Astrocyte of the cerebellum (primary cell): ENCODE results near the gene SNTA1.
"Not testable (repeated sequence)": the region's sequence is repeated elsewhere in the genome, so short reads cannot be mapped to it uniquely, and the experiment has no call there.

ENCODE experiments used
- DNase-seq: peaks from one replicate; pipeline ENCODE4 v3.0.0-alpha.2; 2011; ENCODE audit warnings: low read depth
- H3K4me3 ChIP-seq: 2 replicates; pipeline ENCODE4 v1.5.1; 2011; ENCODE audit warnings: mild to moderate bottlenecking, low read depth, low read length, moderate library complexity
- in situ Hi-C: cut with HindIII; loops from 2 replicates; pipeline ENCODE4 v1.10.0; 2017; ENCODE audit warnings: low sequenced_read_pairs
- TF ChIP-seq, protein P1 (sequence below): IDR thresholded peaks from 2 replicates; pipeline ENCODE4 v1.5.1; 2012; ENCODE audit warnings: low read length, low read depth, moderate library complexity, mild to moderate bottlenecking; ENCODE audit errors: missing control alignments

SNTA1 gene

DNA sequence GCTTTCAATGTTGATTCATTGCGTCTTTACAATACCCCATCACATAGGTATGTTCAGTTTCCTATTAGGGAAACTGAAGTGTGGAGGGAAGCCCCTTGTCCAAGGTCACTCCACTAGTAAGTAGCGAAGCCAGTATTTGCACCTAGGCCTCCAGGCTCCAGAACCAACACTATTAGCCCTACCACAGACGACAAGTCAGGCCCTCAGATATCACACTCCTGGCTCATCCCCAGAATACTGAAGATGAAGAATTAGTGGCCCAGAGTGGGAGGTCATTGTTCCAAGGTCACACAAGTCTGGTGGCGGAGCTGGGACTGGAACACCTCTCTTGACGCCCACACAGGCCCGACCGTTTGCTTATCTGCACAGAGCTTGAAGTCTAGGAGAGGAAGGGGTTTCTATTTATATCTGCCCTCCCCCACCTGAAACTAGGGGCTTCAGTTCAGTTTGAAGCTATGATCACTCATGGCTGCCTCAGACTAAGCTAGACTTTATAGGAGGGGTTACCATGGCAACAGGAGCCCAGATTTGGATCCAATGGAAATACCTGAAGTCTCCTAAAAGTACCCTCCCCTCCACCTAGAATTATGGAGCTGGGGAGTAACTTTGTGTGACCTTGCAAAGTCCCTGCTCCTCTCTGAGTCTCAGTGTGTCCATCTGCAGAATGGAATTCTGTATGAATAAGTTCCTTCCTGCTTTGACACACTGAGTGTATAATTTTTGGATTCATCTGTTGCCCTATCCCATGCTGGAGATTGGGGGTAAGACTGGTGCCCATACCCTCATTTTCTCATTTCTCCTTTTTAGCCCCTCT, 2.2 kb downstream of the SNTA1 start:
- DNase-seq, result no peak
- in situ Hi-C loops, result no loop called here
- H3K4me3 ChIP-seq, result no peak overlapping the region
- TF ChIP-seq, protein P1, sequence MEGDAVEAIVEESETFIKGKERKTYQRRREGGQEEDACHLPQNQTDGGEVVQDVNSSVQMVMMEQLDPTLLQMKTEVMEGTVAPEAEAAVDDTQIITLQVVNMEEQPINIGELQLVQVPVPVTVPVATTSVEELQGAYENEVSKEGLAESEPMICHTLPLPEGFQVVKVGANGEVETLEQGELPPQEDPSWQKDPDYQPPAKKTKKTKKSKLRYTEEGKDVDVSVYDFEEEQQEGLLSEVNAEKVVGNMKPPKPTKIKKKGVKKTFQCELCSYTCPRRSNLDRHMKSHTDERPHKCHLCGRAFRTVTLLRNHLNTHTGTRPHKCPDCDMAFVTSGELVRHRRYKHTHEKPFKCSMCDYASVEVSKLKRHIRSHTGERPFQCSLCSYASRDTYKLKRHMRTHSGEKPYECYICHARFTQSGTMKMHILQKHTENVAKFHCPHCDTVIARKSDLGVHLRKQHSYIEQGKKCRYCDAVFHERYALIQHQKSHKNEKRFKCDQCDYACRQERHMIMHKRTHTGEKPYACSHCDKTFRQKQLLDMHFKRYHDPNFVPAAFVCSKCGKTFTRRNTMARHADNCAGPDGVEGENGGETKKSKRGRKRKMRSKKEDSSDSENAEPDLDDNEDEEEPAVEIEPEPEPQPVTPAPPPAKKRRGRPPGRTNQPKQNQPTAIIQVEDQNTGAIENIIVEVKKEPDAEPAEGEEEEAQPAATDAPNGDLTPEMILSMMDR, result no peak

DNA sequence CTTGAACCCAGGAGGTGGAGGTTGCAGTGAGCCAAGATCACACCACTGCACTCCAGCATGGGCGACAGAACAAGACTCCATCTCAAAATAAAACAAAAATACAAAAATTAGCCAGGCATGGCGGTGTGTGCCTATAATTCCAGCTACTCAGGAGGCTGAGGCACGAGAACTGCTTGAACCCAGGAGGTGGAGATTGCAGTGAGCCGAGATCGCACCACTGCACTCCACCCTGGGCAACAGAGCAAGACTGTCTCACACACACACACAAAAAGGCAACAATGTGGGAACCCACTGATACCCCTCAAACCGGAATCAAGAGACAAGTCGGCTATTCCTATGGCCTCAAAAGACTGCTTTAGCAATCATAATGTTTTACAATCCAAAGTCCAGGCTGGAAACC, 3.0 kb downstream of the SNTA1 start:
- in situ Hi-C loops, H3K4me3 ChIP-seq, DNase-seq: not testable (repeated sequence)

DNA sequence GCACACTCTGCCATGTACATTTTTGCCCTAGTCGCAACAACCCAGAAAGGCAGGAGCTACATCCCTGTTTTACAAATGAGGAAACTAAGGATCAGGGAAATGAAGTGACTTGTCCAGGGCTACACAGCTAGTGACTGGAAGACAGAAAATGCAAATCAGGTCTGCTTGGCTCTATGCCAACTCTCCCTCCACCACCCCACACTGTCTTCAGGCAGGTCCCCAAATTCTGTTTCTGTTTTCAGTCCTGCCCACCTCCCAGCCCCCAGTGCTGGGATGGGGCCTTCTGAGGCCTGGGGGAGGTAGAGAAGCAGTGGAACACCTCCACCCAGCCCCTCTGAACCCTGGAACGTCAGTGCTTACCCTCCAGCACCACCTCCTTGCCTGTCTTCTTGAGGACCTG, 5.1 kb downstream of the SNTA1 start:
- no peak for DNase-seq
- TF ChIP-seq, protein P1, result no peak
- no peak overlapping the region for H3K4me3 ChIP-seq
- in situ Hi-C loops, result no loop called here

DNA sequence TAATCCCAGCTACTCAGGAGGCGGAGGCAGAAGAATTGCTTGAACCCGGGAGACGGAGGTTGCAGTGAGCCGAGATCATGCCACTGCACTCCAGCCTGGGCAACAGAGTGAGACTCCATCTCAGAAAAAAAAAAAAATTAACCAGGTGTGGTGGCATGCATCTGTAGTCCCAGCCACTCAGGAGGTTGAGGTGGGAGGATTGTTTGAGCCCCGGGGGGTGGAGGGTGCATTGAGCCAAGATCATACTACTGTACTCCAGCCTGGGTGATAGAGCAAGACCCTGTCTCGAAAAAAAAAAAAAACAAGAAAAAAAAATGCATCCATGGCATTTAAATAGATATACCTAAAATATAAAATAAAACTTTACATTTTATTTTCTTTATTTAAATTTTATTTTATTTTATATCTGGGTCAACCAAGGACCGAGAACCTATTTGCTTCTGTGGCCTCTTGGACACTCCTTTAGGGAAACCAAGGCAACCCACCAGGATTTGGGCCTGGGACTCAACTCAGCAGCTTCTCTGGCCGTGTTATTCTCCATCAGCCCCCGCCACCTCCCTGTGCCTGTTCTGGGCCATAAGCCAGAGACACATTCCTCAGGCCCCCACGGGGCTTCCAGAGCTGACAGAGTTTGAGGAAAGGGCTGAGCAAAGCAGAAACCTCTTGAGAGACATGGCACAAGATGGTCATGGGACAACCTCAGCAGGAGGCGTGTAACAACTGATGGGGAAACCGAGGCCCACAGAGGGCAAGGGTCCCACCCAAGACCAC, 6.2 kb downstream of the SNTA1 start:
- in situ Hi-C loops, result no loop called here
- TF ChIP-seq, protein P1, result no peak
- DNase-seq, result peak; percentile 58

DNA sequence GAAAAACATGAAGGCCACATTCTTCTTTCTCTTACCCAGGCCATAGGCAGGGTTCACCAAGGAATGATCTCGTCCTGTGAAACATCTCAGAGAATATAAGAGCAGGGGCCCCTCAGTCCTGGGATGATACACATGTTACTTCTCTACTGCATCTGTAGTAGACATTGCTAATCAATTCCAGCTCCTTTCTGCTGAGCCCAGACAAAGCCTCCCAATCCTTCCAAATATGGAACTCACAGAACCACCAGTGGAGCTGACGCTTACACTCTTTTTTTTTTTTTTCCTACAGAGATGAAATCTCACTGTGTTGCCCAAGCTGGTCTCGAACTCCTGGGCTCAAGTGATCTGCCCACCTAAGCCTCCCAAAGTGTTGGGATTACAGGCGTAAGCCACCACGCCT, 9.1 kb downstream of the SNTA1 start:
- TF ChIP-seq, protein P1, result no peak
- no peak for DNase-seq
- H3K4me3 ChIP-seq, result no peak overlapping the region
- in situ Hi-C loops, result no loop called here

More for the DNA sequence above, 6.2 kb downstream of the SNTA1 start:
- H3K4me3 ChIP-seq, result no peak overlapping the region

DNA sequence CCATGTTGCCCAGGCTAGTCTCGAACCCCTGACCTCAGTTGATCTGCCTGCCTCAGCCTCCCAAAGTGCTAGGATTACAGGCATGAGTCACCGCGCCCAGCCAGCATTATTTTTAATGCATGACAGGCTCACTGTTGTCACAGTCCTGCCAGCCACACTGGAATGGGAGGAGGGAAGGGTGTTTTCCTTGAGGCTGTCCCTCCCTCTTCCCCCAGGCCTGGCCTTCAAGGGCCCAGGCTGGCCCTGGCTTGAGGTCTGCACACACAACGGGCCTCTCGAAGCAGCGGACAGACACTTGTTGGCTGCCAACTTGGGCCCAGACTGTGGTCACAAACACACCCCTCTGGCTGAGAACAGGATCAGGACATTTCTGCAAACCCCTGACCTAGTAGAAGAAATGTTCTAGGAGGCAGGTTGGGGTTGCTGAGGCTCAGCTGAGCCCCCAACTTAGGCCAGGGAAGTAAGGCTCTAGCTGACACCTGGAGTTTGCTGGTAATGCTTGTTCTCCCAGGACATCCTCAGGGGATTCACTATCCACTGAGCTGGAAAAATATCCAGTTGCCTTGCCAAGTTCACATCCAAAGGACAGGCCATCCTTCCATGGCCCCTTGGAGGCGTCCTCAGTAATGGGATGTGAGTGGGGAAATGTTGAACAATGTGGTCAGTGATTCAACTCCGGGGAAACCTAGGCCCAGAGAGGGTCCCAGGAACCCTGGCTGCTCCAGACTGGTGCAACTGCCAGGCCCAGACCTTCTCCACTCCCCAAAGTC, 9.9 kb downstream of the SNTA1 start:
- H3K4me3 ChIP-seq, result no peak overlapping the region
- DNase-seq, result no peak
- TF ChIP-seq, protein P1, result no peak
- in situ Hi-C loops, result no loop called here
